Brain microvascular endothelial cell (primary cell): ENCODE measurements around the gene CDCP1.

ENCODE experiments used
- DNase-seq: peaks from one replicate; pipeline ENCODE4 v3.0.0-alpha.2; 2020
- H3K27ac ChIP-seq: fragments of 250-450 bp; sonication (Bioruptor Pico); 2 replicates; pipeline ENCODE4 v1.5.1; 2020; ENCODE audit warnings: mild to moderate bottlenecking, moderate library complexity
- H3K27me3 ChIP-seq: fragments of 250-450 bp; sonication (Bioruptor Pico); replicated peaks from 2 replicates; pipeline ENCODE4 v1.5.1; 2020; ENCODE audit warnings: mild to moderate bottlenecking
- H3K36me3 ChIP-seq: fragments of 250-450 bp; sonication (Bioruptor Pico); replicated peaks from 2 replicates; pipeline ENCODE4 v1.5.1; 2020; ENCODE audit warnings: mild to moderate bottlenecking
- H3K4me3 ChIP-seq: 2 replicates; pipeline ENCODE4 v1.5.1; 2011; ENCODE audit warnings: low read depth, mild to moderate bottlenecking, control low read depth, low read length, moderate library complexity
- in situ Hi-C: cut with HindIII; loops from 2 replicates; pipeline ENCODE4 v1.10.0; 2017; ENCODE audit warnings: low sequenced_read_pairs, low pct_ligation_motif_present
- TF ChIP-seq, protein P1 (sequence below): IDR thresholded peaks from 2 replicates; pipeline ENCODE4 v1.5.1; 2011; ENCODE audit warnings: low read depth, mild to moderate bottlenecking, moderate library complexity, low read length, control low read depth, inconsistent platforms; ENCODE audit errors: missing control alignments

The CDCP1 gene

GRCh38 chr3:45183872-45184262, 37.7 kb upstream of the CDCP1 start:
- Histone ChIP-seq H3K4me3 (no peak overlapping the region), H3K27ac (no peak overlapping the region), H3K27me3 (no peaks in the 10 kb centered on the region), H3K36me3 (no peaks in the 10 kb centered on the region)
- in situ Hi-C loops: no loop called here
- DNase-seq: no peak
- TF ChIP-seq, protein P1, sequence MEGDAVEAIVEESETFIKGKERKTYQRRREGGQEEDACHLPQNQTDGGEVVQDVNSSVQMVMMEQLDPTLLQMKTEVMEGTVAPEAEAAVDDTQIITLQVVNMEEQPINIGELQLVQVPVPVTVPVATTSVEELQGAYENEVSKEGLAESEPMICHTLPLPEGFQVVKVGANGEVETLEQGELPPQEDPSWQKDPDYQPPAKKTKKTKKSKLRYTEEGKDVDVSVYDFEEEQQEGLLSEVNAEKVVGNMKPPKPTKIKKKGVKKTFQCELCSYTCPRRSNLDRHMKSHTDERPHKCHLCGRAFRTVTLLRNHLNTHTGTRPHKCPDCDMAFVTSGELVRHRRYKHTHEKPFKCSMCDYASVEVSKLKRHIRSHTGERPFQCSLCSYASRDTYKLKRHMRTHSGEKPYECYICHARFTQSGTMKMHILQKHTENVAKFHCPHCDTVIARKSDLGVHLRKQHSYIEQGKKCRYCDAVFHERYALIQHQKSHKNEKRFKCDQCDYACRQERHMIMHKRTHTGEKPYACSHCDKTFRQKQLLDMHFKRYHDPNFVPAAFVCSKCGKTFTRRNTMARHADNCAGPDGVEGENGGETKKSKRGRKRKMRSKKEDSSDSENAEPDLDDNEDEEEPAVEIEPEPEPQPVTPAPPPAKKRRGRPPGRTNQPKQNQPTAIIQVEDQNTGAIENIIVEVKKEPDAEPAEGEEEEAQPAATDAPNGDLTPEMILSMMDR: no peak

DNA sequence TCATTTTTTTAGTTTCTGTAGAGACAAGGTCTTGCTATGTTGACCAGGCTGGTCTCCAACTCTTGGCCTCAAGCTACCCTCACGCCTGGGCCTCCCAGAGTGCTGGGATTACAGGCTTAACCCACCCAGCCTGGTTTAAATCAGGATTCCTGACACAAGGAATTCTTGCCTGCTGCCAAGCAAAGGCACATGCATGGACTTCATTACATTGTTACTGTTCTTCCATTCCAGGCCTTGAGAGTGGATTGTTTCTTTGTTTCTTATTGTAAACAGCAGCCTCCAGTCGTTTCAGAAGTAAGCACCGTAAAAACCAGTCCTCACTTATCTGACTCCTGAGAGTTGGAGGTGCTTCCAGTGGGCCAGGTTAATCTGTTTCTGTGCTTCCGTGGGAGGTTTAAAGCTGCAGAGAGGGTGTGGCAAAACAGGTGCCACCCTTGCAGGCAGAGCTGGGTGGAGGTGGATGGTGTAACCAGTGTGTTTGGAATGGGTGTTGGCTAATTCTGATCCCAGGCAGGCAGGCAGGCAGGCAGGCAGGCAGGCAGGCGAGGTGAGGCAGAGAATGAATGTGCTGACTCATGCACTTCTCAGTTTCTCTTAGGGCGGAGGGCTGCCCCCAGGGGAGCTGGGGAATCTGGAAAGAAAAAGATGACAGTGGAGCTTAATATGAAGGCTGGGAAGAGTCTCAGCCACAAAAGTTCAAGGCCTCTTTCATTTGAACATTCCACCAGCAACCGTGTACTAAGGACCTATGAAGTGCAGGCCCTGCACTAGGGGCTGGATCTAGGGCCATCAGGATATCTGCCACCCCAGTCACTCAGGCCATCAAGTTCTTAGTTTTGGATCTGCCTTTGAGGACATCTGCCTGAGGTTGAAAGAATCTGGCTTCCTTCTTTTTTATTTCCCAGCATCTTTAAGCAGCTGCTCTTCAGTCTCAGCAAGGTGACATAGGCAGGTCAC, 37.0 kb upstream of the CDCP1 start:
- DNase-seq: peak; percentile 61
- Histone ChIP-seq H3K4me3 (no peak overlapping the region), H3K27me3 (no peaks in the 10 kb centered on the region), H3K36me3 (no peaks in the 10 kb centered on the region), H3K27ac (no peak overlapping the region)
- TF ChIP-seq, protein P1: no peak
- in situ Hi-C loops: no loop called here

DNA sequence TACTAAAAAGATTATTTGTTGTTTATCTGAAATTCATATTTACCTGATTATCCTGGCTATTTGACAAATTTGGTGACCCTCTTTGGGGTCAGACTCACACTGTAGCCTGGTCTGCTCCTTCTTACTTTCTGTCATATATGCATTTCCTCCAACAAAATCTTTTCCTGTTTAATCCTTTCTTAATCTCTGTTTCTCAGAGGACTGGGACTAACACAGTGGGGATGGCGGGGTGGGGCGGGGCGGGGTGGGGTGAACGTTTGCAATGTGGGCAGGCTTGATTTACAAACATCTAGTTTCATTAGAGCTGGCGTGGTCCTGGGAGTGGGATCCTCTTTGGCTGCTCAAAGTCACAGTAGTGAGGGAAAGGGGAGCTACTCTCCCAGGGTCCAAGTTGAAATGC, 35.3 kb upstream of the CDCP1 start:
- in situ Hi-C loops: no loop called here
- DNase-seq: no peak
- H3K4me3 ChIP-seq: no peak overlapping the region

GRCh38 chr3:45180899-45181298, 34.7 kb upstream of the CDCP1 start:
- in situ Hi-C loops: no loop called here
- Histone ChIP-seq H3K4me3 (no peak overlapping the region), H3K27ac (no peak overlapping the region), H3K36me3 (no peaks in the 10 kb centered on the region), H3K27me3 (no peaks in the 10 kb centered on the region)
- TF ChIP-seq, protein P1: no peak
- DNase-seq: no peak

More for the DNA sequence above, 35.3 kb upstream of the CDCP1 start:
- TF ChIP-seq, protein P1: no peak
- Histone ChIP-seq H3K27me3 (no peaks in the 10 kb centered on the region), H3K36me3 (no peaks in the 10 kb centered on the region), H3K27ac (no peak overlapping the region)

DNA sequence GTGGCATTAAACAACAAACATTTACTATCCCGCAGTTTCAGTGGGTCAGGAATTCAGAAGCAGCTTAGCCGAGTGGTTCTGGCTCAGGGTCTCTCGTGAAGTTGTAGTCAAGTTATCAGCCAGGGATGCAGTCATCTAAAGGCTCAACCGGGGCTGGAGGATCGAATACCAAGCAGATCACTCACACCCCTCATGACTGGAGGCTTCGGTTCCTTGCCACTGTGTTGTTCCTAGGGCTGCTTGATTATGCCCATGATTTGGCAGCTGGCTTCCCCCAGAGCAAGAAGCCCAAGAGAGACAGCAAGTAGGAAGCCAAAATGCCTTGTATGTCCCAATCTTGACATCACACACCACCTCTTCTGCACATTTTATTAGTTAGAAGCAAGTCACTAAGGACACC, 33.9 kb upstream of the CDCP1 start:
- in situ Hi-C loops: no loop called here
- Histone ChIP-seq H3K27ac (no peak overlapping the region), H3K36me3 (no peaks in the 10 kb centered on the region), H3K4me3 (no peak overlapping the region), H3K27me3 (no peaks in the 10 kb centered on the region)
- TF ChIP-seq, protein P1: no peak
- DNase-seq: peak; percentile 74
